GM21447 (cell line): ENCODE measurements around the gene PPIL6.

Experiments used
- ATAC-seq: cut with Tn5 transposase; IDR thresholded peaks from one replicate; pipeline ENCODE4 v1.9.1; 2021; ENCODE audit not compliant: unreplicated experiment

The PPIL6 gene

GRCh38 chr6:109406196-109406595 lies 34.2 kb downstream of the PPIL6 start:
- no peak for ATAC-seq

- ATAC-seq: no peak
Measured at GRCh38 chr6:109397020-109397419, 43.4 kb downstream of the PPIL6 start.

GRCh38 chr6:109396046-109396718 lies 44.2 kb downstream of the PPIL6 start:
- no peak for ATAC-seq

GRCh38 chr6:109393886-109394281 lies 46.5 kb downstream of the PPIL6 start:
- ATAC-seq: no peak

GRCh38 chr6:109393157-109393885 lies 47.1 kb downstream of the PPIL6 start:
- no peak for ATAC-seq

- no peak for ATAC-seq
Measured at GRCh38 chr6:109389650-109390274, 50.7 kb downstream of the PPIL6 start.

- no peak for ATAC-seq
Measured at GRCh38 chr6:109388265-109388664, 52.2 kb downstream of the PPIL6 start.

GRCh38 chr6:109383438-109383940 lies 56.9 kb downstream of the PPIL6 start:
- no peak for ATAC-seq

GRCh38 chr6:109382576-109383437 lies 57.6 kb downstream of the PPIL6 start:
- ATAC-seq: peak; percentile 69

GRCh38 chr6:109381747-109382575 lies 58.5 kb downstream of the PPIL6 start, which contains the start of gene CD164:
Gene CD164 (minus strand): TSS chr6:109382467. CDS start chr6:109382378, 89 bp downstream.
- peak; percentile 42 for ATAC-seq

- peak; percentile 1 for ATAC-seq
Measured at GRCh38 chr6:109381061-109381746, 59.2 kb downstream of the PPIL6 start.

- no peak for ATAC-seq
Measured at GRCh38 chr6:109379711-109380110, 60.7 kb downstream of the PPIL6 start.

- ATAC-seq: no peak
Measured at GRCh38 chr6:109377717-109378116, 62.7 kb downstream of the PPIL6 start.

- no peak for ATAC-seq
Measured at GRCh38 chr6:109374326-109374892, 66.0 kb downstream of the PPIL6 start.

GRCh38 chr6:109373762-109374161 lies 66.7 kb downstream of the PPIL6 start:
- ATAC-seq: peak; percentile 95

- ATAC-seq: no peak
Measured at GRCh38 chr6:109373331-109373730, 67.1 kb downstream of the PPIL6 start.

- no peak for ATAC-seq
Measured at GRCh38 chr6:109372130-109372529, 68.3 kb downstream of the PPIL6 start.

GRCh38 chr6:109370792-109371191 lies 69.6 kb downstream of the PPIL6 start:
- no peak for ATAC-seq

GRCh38 chr6:109370336-109370735 lies 70.1 kb downstream of the PPIL6 start:
- no peak for ATAC-seq
